Activated CD4-positive, alpha-beta memory T cell treated with anti-CD3 and anti-CD28 coated beads, Interleukin-2, amount 10 ng/mL, durations not matched to agents 7 days and 5 days (primary cell): Measurements from ENCODE around the gene SLC9A1. TPM values are rescaled to one million over a fixed set of nuclear protein-coding genes. Genes with fewer than 3 reads are reported as not detected.
A peak's percentile ranks its signal among the peaks of the same experiment; 100 is the strongest.

ENCODE experiments used
- CTCF ChIA-PET: fragments of 350-600 bp; sonication (Branson Sonifier 250); formaldehyde crosslinking; loops from one replicate; lab custom pipeline; 2021; ENCODE audit warnings: antibody characterized with exemption, inconsistent platforms; lab: Charles Lee
- POLR2A ChIA-PET: fragments of 350-600 bp; sonication (Branson Sonifier 250); formaldehyde crosslinking; loops from one replicate; lab custom pipeline; 2021; ENCODE audit warnings: antibody characterized with exemption; lab: Charles Lee
- DNase-seq: peaks from one replicate; pipeline ENCODE4 v3.0.0-alpha.2; 2020
- H3K27ac Mint-ChIP-seq: one replicate; pipeline ENCODE4 v1.8.0; 2021; ENCODE audit warnings: mild to moderate bottlenecking, mixed read lengths
- H3K27me3 Mint-ChIP-seq: one replicate; pipeline ENCODE4 v1.8.0; 2021; ENCODE audit warnings: mixed read lengths
- H3K36me3 Mint-ChIP-seq: one replicate; pipeline ENCODE4 v1.8.0; 2021; ENCODE audit warnings: low read depth, mixed read lengths
- H3K4me1 Mint-ChIP-seq: one replicate; pipeline ENCODE4 v1.8.0; 2021; ENCODE audit warnings: mixed read lengths
- H3K4me3 Mint-ChIP-seq: one replicate; pipeline ENCODE4 v1.8.0; 2021; ENCODE audit warnings: mild to moderate bottlenecking, mixed read lengths
- H3K9me3 Mint-ChIP-seq: one replicate; pipeline ENCODE4 v1.8.0; 2021; ENCODE audit warnings: mixed read lengths
- total RNA-seq, 2 experiments: library from RNA; stranded (reverse); gene quantifications; one replicate each; pipeline ENCODE4 v1.2.3, GENCODE V29; 2021

The SLC9A1 gene
- total RNA-seq, 2 experiments from 2014 or later, result 26.6 to 27.5 TPM

DNA sequence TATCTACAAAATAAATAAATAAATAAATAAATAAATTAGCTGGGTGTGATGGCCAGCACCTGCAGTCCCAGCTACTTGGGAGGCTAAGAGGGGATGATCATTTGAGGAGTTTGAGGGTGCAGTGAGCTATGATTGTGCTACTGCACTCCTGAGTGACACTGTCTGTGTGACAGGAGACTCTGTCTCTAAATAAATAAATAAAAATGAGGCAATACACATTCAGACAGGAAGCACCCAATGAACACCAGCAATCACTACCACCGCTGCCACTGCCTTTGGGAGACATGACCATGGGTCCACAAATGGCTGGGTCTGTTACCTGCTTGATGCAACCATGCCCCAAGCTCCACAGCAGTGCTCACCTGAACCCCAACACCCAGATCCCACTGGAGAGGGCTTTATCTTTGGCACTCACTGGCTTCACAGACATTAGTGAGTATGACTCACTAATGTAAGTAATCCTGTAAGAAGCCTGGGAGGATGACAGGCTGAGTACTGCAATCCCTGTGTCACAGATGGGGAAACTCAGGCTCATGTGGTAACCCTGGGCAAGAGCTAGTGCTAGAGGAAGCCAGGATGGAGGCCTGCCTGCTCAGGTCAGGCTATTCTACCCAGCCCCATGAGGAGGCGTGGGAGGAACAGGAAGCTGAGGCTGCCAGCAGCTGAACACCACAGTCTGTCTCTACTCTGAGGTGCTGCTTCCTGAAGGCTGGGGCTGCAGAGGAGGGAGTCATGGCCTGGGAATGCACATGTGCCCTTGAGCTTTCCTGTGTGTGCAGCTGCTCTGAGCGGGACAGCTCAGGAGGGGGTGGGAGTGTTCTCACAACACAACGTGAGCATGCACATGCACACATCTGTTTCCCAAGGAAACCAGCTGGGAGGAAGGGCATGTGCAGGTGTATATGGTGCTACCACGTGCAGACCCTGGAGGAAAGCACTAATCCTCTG, 43.0 kb downstream of the SLC9A1 start:
- Mint-ChIP-seq H3K4me1 (peaks cover 43% of the 10 kb centered on the region), H3K9me3 (no peaks in the 10 kb centered on the region), H3K27ac (peak overlapping the region; percentile 70), H3K4me3 (no peak overlapping the region), H3K36me3 (peaks cover 16% of the 10 kb centered on the region), H3K27me3 (no peaks in the 10 kb centered on the region)
- peak; percentile 79 for DNase-seq
- POLR2A ChIA-PET, result interaction anchor here (0.7 to 5.6 kb wide), 5 partner anchors 9 to 174 kb away, joined by 3 to 57 read pairs (median 4); partner anchors contain the start of gene SLC9A1
- CTCF ChIA-PET, result interaction anchor here (0.8 to 3.4 kb wide), 24 partner anchors 9 to 246 kb away, joined by 3 to 29 read pairs (median 4); partner anchors contain the start of gene SLC9A1

DNA sequence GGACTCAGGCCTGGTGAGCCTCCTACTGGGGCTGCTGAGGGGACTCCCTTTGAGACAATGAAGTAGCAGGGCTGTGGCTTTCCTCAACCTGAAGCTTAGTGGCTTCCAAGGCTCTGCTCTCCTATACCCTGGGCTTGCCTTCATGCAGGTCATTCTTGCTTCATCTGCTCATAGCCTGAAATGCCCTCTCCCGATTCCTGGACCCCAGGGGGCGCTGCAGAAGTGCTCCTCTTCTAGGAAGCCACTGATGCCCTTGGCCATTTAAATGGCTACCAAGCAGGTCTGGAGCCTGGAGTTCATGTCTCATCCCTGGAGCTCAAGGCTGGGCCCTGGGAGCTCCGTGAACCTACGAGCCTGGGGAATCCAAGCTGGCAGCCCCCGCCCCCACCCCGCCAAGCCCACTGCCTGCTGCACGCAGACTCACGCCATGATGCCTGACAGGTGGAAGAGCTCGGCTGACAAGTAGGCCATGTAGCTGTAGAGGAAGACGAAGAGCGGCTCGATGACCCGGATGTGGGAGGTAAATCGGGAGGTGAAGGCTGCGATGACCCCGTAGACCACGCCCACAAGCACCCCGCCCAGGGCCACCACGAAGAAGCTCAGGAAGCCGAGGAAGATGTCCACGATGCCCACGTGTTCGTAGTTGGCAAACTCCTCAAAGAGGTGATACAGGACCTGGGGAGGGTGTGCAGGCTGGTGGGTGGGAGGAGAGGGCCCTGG, 45.7 kb downstream of the SLC9A1 start:
- Mint-ChIP-seq H3K36me3 (peaks cover 18% of the 10 kb centered on the region), H3K27ac (peak overlapping the region; percentile 33), H3K4me1 (peaks cover 36% of the 10 kb centered on the region), H3K27me3 (no peaks in the 10 kb centered on the region), H3K4me3 (no peak overlapping the region), H3K9me3 (no peaks in the 10 kb centered on the region)
- ChIA-PET CTCF (interaction anchor here (1.1 to 1.4 kb wide), 4 partner anchors 31 to 132 kb away, joined by 3 to 4 read pairs (median 4); no protein-coding TSS in a partner anchor), POLR2A (interaction anchor here (0.9 to 1.3 kb wide), 2 partner anchors 27 to 52 kb away, joined by 3 to 5 read pairs; no protein-coding TSS in a partner anchor)
- peak; percentile 36 for DNase-seq

DNA sequence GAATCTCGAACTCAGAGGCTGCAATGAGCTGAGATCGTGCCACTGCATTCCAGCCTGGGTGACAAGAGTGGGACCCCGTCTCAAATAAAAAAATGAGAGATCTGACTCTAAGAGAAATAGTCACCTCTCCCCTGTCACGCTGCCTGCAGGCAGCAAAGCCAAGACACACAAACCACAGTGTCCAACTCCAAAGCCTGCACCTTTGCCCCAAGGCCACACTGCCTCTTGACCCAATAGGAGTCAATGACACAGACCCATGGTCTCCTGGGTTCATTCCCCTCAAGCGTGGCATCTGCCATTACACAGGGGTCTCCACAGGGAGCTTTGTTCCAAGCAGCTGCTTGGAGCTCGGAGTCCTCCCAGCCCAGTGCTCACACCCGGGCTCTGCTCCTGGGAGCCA, 46.3 kb downstream of the SLC9A1 start:
- H3K4me3 Mint-ChIP-seq, result no peak overlapping the region
- peaks cover 29% of the 10 kb centered on the region for H3K4me1 Mint-ChIP-seq
- no peaks in the 10 kb centered on the region for H3K27me3 Mint-ChIP-seq
- ChIA-PET POLR2A (interaction anchor here (0.9 to 1.3 kb wide), 2 partner anchors 28 to 53 kb away, joined by 3 to 5 read pairs; no protein-coding TSS in a partner anchor), CTCF (interaction anchor here (1.2 kb wide), 1 partner anchor 55 kb away, joined by 4 read pairs; no protein-coding TSS in a partner anchor)
- H3K36me3 Mint-ChIP-seq, result peaks cover 15% of the 10 kb centered on the region
- no peak for DNase-seq
- H3K9me3 Mint-ChIP-seq, result no peaks in the 10 kb centered on the region
- no peak overlapping the region for H3K27ac Mint-ChIP-seq

DNA sequence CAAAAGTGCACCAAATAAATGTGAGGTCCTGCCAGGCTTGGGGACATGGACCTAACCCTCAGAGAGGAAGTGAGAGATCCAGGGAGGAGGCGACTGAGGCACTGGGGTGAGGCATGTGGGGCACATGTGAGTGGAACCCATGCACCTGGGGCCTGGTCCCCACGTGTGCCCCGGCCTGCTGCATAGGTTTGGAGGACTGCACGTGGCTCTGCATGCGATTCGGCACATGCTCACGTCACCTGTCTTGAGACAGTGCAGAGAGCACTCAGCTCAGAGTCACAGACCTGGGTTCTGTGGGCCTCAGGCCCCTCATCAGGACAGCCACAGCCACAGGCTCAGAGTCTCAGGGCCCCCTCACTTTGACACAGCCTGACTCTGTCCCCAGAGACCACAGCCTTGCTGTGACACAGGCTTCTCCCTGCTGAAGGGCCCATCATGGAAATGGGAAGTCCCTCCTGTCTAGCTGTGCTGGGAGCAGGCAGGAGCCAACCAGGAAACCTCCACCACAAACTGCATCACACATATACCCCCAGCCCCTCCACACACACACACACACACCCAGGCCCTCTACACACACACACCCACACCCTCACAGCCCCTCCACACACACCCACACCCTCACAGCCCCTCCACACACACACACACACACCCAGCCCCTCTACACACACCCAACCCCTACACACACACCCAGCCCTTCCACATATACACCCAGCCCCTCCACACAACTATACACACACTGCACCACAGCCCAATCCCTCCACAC, 48.2 kb downstream of the SLC9A1 start:
- peaks cover 16% of the 10 kb centered on the region for H3K36me3 Mint-ChIP-seq
- ChIA-PET CTCF (no interaction called here), POLR2A (no interaction called here)
- H3K4me3 Mint-ChIP-seq, result no peak overlapping the region
- no peak overlapping the region for H3K27ac Mint-ChIP-seq
- no peak for DNase-seq
- H3K4me1 Mint-ChIP-seq, result peaks cover 15% of the 10 kb centered on the region
- H3K9me3 Mint-ChIP-seq, result no peaks in the 10 kb centered on the region
- no peaks in the 10 kb centered on the region for H3K27me3 Mint-ChIP-seq

DNA sequence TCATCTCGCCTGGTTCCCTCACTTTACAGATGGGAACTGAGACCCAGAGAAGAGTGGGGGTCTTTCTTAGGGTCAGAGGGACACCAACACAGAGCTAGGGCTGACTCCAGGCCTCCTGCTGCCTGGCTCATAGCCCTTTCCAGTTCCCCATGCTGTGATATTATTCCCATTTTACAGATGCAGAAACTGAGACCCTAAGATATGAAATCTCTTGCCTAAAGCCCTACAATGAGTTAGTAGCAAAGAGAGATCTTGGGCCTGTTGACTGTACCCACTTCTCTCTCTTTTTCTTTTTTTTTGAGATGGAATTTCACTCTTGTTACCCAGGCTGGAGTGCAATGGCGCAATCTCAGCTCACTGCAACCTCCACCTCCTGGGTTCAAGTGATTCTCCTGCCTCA, 49.9 kb downstream of the SLC9A1 start:
- DNase-seq, result no peak
- peaks cover 7% of the 10 kb centered on the region for H3K4me1 Mint-ChIP-seq
- ChIA-PET CTCF (interaction anchor here (4.4 kb wide), 1 partner anchor 179 kb away, joined by 35 read pairs; no protein-coding TSS in a partner anchor), POLR2A (no interaction called here)
- H3K9me3 Mint-ChIP-seq, result no peaks in the 10 kb centered on the region
- no peak overlapping the region for H3K4me3 Mint-ChIP-seq
- peaks cover 16% of the 10 kb centered on the region for H3K36me3 Mint-ChIP-seq
- no peak overlapping the region for H3K27ac Mint-ChIP-seq
- H3K27me3 Mint-ChIP-seq, result no peaks in the 10 kb centered on the region

DNA sequence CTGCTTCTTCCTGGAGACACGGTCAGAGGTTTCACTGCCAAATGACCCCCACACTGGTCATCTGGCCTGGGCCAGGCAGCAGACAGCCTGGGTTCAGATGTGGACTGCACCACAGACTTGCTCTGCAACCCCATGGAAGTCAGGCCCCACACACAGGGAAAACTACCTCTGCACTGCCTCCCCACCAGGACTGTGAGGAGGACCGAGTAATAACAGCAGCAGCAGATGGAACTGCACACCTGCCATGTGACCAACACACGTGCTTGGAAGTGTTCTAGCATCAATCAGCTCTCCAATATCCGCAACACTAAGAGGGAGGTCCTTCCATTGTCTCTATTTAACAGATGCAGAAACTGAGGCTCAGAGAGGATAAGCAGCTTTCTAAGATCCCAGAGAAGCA, 51.4 kb downstream of the SLC9A1 start:
- H3K9me3 Mint-ChIP-seq, result no peaks in the 10 kb centered on the region
- CTCF ChIA-PET, result interaction anchor here (1.1 to 17.0 kb wide), 9 partner anchors 9 to 193 kb away, joined by 3 to 284 read pairs (median 14); partner anchors contain the start of gene SLC9A1
- peaks cover 8% of the 10 kb centered on the region for H3K4me1 Mint-ChIP-seq
- POLR2A ChIA-PET, result no interaction called here
- no peak overlapping the region for H3K4me3 Mint-ChIP-seq
- no peak overlapping the region for H3K27ac Mint-ChIP-seq
- peaks cover 16% of the 10 kb centered on the region for H3K36me3 Mint-ChIP-seq
- no peak for DNase-seq
- no peaks in the 10 kb centered on the region for H3K27me3 Mint-ChIP-seq

DNA sequence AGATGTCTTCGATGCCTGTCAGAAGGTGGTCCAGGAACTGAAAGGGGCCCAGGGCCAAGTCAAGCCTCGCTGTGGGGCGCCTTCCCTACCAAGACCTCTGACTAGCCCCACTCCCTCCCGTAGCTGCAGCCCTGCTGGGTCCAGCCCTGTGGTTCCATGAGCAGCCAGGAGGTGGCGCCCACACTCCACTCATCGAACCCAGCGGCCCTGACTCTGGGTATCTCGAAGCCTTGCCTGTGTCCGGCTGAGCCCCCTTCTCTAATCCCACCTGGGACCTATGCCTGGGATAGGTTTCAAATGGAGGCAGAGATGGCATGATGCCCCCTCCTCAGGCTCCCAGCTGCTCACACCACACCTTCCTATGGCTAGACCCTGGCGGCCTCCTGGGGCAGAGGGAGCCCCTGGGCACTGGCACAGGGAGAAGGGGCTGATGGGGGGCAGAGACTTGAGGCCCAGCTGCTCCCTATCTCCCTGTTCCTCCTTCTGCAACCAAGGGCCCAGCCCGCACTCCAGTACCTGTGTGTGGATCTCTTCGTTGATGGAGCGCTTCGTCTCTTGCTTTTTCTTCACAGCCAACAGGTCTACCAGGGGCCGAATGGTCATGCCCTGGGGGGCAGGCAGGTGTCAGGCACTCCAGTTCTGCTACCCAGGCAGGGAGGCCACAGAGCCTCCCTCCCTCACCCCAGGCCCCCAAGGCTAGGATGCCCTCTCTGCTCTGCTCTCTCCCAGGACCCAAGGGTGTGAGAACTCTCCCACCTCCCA, 52.0 kb downstream of the SLC9A1 start:
- Mint-ChIP-seq H3K36me3 (peaks cover 16% of the 10 kb centered on the region), H3K9me3 (no peaks in the 10 kb centered on the region), H3K4me3 (no peak overlapping the region), H3K27ac (no peak overlapping the region), H3K27me3 (no peaks in the 10 kb centered on the region), H3K4me1 (peaks cover 9% of the 10 kb centered on the region)
- DNase-seq, result peak; percentile 82
- ChIA-PET CTCF (interaction anchor here (0.6 to 17.0 kb wide), 25 partner anchors 9 to 285 kb away, joined by 3 to 284 read pairs (median 4); partner anchors contain the start of genes MAP3K6, SLC9A1 and WDTC1), POLR2A (interaction anchor here (1.0 kb wide), 1 partner anchor 10 kb away, joined by 3 read pairs; no protein-coding TSS in a partner anchor)

DNA sequence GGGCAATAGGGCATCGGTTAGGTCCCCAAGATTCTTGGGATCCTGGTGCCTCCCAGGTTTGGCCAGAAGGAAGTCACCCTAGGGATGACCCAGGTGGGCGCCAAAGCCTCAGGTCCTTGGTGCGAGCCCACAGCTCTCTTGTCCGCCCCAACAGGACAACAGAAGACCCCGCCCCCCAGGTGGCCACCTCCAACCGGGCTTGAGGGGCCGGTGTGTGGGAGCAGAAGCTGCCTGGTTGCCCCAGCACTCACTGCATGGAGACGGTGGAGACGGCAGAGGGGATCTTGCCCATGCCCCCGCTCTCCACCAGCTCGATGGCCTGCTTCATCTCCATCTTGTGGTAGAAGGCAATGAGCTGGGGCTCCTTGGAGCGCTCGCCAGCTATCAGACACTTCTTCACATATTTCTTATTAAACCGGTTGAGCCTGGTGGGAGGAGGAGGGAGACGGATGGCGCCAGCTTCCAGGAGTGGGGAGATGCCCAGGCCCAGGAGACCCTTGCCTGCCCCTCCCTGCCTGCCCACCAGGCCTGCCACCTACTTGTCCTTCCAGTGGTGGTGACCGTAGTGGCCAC, 52.7 kb downstream of the SLC9A1 start:
- DNase-seq, result no peak
- POLR2A ChIA-PET, result interaction anchor here (1.0 kb wide), 1 partner anchor 9 kb away, joined by 3 read pairs; no protein-coding TSS in a partner anchor
- CTCF ChIA-PET, result interaction anchor here (0.6 to 17.0 kb wide), 25 partner anchors 10 to 286 kb away, joined by 3 to 284 read pairs (median 4); partner anchors contain the start of genes MAP3K6, SLC9A1 and WDTC1
- Mint-ChIP-seq H3K27ac (no peak overlapping the region), H3K4me3 (no peak overlapping the region), H3K36me3 (peaks cover 16% of the 10 kb centered on the region), H3K9me3 (no peaks in the 10 kb centered on the region), H3K27me3 (no peaks in the 10 kb centered on the region), H3K4me1 (peaks cover 12% of the 10 kb centered on the region)

DNA sequence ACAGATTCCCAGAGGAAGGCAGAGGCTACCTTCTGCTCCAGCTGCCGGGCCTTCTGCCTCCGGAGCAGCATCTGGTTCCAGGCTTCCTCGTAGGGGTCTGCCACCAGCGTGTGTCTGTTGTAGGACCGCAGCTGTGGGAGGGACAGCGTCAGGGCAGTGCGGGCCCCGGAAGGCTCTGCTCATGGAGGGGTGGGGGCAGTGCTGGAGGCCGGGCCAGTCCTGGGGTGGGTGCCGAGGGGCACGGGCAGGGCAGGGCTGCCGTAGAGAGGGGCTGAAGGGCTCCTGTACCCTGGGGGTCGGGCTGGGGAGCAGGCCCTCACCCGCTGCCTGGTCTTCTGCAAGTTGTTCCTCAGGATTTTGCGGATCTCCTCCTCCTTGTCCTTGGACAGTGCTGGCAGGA, 53.2 kb downstream of the SLC9A1 start:
- ChIA-PET CTCF (interaction anchor here (0.8 to 17.0 kb wide), 19 partner anchors 10 to 286 kb away, joined by 3 to 284 read pairs (median 4); partner anchors contain the start of genes SLC9A1 and WDTC1), POLR2A (no interaction called here)
- Mint-ChIP-seq H3K27me3 (no peaks in the 10 kb centered on the region), H3K9me3 (no peaks in the 10 kb centered on the region), H3K4me1 (peaks cover 12% of the 10 kb centered on the region), H3K4me3 (no peak overlapping the region), H3K27ac (no peak overlapping the region), H3K36me3 (peaks cover 16% of the 10 kb centered on the region)
- no peak for DNase-seq

DNA sequence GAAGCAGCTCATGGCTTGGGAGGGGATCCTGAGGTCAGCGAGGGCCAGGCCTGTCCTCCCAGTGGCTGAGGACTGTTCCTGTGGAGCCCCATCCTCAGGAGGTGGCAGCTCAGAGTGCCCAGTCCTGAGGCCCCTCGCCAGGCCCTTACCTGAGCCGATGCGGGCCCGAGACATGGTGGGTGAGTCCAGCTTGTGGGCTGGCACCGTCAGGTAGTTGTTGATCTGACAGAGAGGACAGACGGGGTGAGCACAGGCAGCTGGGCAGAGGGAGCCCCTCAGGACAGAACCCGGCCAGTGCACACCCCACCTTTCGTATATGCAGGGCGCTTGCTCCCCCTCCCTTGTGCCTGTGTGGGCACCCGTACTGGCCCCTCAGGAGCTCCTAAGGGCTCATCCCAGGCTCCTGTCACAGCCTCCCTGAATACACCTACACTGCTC, 53.9 kb downstream of the SLC9A1 start:
- POLR2A ChIA-PET, result interaction anchor here (1.5 kb wide), 1 partner anchor 54 kb away, joined by 5 read pairs; the partner anchor contains the start of gene SLC9A1
- Mint-ChIP-seq H3K36me3 (peaks cover 16% of the 10 kb centered on the region), H3K4me3 (no peak overlapping the region), H3K9me3 (no peaks in the 10 kb centered on the region), H3K4me1 (peaks cover 12% of the 10 kb centered on the region), H3K27ac (no peak overlapping the region), H3K27me3 (no peaks in the 10 kb centered on the region)
- DNase-seq, result no peak
- CTCF ChIA-PET, result interaction anchor here (0.7 to 17.0 kb wide), 7 partner anchors 11 to 186 kb away, joined by 3 to 284 read pairs (median 4); no protein-coding TSS in a partner anchor
